ENCODE data around the gene SAA4.
"Not testable (repeated sequence)": the region's sequence is repeated elsewhere in the genome, so short reads cannot be mapped to it uniquely, and the experiment has no call there.

The SAA4 gene, protein sequence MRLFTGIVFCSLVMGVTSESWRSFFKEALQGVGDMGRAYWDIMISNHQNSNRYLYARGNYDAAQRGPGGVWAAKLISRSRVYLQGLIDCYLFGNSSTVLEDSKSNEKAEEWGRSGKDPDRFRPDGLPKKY

DNA sequence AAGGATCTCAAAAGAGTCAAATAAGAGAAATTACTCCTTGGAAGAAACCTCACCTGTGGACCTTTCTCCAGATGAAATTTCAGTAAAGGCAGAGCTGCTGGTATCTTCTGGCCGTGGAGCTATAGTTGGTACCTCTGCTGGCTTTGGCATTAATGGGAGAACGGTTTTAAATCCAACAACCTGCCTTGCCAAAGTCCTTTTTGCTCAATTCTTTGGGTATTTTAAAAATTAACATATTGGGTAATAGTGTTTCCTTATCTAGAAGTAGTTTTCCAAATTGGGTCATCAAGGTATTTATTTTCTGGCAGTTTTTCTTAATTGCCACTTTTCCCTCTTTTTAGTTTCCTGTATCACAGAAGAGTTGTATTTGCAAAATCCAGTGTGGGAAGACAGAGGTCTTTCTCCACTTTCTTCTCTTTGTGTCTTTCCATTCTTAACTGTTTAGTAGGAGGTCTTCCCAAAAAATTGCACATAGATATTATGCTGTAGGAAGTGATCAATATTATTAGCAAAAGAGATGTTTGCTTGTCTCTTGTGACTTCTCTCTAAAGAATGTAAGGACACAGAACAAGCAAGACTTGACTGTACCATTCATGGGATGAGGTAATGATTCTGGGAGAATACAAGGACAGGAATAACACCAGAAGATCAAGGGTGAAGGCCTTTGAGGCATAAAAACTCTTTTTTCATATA, at the start of gene SAA4:
Gene SAA4, minus strand, starts transcription at position 139 of the 693 bp plus-strand sequence. CDS start 876 bp downstream, outside the sequence.
- DNase-seq = no peak

DNA sequence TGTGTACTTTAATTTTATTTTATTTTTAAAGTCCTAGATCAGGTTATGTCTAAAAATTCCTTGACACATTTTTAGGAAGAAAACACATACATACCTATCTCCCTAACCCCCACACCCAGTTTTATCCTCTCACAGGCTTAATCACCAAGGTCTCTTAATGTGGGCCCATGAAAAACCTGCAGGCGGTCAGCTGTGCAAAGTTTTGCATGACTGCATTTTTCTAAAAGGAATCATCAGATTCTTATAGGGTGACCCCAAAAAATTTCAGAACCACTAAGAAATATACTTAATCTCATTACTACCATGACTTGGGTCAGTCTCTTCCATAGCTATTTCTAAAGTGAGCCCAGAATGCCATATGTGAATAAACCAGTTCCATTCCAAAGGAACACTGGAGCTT, 49.2 kb upstream of the SAA4 start:
- no peak for DNase-seq

DNA sequence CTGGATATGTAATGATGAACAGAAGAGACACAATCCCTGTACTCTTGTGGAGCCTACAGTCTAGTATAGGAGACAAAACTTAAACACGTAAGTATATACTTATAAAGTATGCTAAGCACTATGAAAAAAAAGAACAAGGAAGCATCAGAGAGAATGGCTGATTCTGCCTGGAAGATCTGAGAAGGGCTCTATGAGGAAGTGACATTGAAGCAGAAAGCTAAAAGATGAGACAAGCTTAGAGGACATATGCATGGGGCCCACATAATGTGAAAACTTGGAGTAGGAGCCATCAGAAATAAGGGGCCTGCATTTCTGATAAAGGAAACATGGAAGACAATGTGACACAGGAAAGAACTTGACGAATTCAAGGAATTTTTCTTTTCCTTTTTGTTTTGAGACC, 46.0 kb upstream of the SAA4 start:
- no peak for DNase-seq

DNA sequence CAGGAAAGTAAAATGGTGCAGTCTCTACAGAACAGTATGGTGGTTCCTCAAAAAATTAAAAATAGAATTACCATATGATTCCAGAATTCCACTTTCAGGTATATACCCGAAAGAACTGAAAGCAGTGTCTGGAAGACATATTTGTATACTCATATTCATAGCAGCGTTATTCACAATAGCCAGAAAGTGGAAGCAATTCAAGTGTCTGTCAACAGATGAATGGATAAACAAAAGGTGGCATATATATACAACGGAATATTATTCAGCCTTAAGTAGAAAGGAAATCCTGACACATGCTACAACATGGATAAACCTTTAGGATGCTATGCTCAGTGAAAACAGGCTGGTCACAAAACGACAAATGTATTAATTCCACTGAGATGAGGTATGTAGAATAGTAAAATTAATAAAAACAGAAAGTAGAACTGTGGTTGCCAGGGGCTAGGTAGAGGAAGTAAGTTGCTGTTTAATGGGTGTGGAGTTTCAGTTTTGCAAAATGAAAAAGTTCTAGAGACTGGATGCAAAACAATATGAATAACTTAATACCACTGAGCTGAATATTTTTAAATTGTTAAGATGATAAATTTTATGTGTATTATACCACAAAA, 43.9 kb upstream of the SAA4 start:
- DNase-seq = no peak

DNA sequence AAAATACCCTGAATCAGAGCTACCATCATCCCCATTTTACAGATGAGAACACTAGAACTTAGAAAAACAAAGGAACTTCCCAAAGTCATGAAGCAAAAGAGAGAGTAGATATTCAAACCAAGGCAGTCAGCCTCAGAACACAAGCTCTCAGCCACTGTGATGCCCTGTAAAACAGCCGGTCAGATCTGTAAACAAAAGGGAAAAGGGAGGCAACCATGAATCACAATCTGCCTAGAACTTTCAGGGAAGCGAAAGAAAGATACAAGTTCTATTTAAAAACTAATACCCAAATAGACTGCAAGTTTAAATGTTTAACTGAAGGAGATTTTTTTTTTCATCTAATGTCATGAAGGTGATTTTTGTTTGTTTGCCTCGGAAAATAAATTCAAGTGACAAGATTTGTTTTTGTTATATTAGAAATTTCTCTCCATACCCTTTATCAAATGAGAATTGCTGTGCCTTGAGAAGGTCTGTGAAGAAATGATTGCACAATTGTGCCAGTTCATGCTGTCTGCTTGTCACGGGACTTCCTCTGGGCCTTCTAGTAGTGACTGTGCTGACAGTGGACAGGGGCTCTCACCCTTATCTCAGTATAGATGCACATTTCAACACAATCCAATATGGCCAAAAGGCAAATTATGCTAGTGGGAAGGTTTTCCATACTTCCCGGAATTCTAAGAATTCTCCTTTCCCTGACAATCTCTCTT, 41.1 kb upstream of the SAA4 start:
- DNase-seq = no peak

DNA sequence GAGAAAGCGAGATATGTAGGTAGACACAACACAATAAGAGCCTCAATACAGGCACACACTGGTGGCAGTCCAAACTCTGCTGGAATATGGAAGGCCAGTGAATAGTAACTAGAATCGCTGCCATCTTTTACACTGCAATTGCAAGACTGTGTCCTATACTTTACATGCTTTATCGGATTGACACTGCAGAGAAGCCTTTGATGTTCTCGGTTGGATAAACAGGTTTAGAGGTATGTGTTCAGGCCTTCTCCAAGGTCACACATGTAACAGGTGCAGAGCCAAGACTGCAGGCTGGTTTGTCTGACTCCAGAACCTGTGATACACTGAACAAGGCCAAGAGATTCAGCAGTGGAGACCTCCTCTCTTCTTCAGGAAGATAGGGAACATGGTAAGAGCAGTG, 34.6 kb upstream of the SAA4 start:
- no peak for DNase-seq

DNA sequence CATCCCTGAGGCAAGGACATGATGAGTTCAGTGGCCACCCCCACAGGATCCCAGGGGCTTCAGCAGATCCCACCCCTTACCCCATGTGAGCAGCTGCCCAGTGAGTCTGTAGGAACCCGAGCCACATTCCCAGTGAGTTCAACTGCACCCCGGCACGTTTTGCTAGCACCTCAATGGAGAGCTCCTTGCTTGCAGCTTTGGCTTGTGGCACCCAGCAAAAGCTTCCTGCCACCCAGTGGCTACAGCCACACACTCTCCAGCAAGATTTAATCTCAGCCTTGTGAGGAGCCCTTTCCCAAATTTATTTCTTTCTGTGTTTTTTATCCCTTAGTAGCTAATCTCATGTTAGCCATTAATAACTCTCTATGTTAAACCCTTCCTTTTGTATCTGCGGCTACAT, 33.5 kb upstream of the SAA4 start:
- DNase-seq = no peak

DNA sequence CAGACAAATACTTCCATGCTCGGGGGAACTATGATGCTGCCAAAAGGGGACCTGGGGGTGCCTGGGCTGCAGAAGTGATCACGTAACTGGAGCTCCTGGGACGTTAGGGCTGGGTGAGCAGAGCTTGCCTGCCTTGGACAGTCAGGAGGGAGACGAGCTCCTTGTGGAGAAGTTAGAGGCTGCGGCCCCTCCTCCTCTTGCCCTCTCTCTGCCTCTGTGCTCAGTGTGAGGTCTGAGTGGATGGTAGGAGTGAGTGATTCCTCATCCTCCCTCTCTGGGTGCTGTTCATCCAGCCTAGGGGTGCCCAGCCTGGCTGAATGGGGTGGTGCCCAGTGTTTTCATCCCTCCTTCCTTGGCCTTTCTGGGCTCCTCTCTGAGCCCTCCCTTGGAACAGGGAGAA, 32.6 kb upstream of the SAA4 start:
- DNase-seq = not testable (repeated sequence)

DNA sequence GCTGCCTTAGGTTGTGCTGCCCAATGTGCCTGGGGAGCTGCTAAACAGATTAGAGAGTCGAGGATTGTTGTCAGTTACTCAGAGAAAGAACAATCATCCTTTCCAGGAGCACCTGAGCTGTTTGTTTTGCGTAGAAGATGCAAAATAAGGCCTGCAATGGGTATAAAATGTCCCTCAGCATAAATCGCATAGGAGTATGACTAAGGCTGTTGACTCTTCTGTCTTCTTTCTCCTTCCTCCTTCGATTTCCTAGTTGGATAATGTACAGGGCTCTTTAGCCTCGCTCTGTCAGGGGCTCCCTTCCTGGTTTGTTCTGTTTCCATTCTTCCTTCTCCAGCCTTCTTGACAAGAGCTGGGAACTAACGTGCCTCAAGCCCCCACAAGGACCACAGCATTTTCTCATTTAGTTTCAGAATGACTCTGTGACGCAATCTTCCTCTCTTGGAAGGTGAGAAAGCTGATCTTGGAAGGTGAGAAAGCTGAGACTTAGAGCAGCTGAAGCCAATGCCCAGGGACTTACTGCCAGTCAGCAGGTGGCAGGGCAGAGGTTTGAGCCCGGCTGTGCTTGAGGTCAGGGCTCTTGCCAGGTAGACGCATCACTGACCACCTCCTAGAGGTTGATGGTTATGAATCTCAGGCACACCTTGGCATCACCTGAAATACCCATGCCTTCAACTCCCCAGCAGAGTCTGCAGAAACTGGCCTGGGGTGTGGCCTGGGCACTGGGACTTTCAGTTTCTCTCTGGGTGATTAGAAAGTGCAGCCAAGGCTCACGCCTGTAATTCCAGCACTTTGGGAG, 30.9 kb upstream of the SAA4 start:
- DNase-seq = not testable (repeated sequence)

DNA sequence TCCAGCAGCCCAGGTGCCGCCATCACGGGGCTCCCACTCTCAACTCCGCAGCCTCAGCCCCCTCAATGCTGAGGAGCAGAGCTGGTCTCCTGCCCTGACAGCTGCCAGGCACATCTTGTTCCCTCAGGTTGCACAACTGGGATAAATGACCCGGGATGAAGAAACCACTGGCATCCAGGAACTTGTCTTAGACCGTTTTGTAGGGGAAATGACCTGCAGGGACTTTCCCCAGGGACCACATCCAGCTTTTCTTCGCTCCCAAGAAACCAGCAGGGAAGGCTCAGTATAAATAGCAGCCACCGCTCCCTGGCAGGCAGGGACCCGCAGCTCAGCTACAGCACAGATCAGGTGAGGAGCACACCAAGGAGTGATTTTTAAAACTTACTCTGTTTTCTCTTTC, 29.3 kb upstream of the SAA4 start, which contains the start of gene SAA1:
Gene SAA1, plus strand, starts transcription at position 316 of the 400 bp plus-strand sequence. CDS start 624 bp downstream, outside the sequence.
- no peak for DNase-seq

DNA sequence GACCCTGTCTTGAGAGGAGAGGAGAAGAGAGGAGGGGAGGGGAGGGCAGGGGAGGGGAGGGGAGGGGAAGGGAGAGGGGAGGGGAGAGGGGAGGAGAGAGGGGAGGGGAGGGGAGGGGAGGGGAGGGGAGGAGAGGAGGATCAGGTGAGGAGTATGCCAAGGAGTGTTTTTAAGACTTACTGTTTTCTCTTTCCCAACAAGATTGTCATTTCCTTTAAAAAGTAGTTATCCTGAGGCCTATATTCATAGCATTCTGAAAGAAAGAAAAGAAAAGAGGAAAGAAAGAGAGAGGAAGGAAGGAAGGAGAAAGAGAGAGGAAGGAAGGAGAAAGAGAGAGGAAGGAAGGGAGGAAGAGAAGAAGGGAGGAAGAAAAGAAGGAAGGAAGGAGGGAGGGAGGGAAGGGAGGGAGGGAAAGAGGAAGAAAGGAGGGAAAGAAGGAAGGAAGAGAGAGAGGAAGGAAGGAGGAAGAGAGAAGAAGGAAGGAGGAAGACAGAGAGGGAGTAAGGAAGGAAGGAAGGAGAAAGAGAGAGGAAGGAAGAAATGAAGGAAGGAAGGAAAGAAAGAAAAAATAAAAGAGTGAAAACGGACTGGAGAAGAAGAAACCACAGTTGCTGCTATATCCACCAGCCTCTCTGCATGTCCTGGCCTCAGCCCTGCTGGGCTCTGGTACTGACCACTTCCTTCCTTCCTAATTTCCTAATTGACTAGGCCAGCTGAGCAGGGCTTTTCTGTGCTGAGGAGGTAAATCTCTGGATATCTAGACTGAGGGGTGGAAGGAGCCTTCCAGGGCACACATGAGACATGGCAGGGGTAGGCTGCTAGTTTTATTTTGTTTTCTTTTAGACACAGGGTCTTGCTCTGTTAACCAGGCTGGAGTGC, 28.3 kb upstream of the SAA4 start:
- DNase-seq = no peak

DNA sequence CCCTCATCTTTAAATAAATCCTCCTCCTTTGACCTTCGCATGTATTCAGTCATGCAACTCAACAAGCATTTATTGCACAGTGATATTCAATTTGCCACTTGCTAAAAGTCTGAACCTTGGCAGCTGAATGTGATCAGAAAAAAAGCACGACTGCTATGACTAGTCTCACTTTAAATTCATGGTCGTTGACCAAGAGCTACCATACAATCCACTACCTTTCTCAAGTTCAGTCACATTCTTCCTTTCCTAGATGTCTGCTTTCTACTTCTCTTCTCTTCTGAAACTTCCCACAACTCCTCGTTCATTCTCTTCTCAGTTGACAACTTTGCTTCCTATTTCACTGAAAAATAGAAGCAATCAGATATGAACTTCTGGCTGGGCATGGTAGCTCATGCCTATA, 27.4 kb upstream of the SAA4 start:
- no peak for DNase-seq

DNA sequence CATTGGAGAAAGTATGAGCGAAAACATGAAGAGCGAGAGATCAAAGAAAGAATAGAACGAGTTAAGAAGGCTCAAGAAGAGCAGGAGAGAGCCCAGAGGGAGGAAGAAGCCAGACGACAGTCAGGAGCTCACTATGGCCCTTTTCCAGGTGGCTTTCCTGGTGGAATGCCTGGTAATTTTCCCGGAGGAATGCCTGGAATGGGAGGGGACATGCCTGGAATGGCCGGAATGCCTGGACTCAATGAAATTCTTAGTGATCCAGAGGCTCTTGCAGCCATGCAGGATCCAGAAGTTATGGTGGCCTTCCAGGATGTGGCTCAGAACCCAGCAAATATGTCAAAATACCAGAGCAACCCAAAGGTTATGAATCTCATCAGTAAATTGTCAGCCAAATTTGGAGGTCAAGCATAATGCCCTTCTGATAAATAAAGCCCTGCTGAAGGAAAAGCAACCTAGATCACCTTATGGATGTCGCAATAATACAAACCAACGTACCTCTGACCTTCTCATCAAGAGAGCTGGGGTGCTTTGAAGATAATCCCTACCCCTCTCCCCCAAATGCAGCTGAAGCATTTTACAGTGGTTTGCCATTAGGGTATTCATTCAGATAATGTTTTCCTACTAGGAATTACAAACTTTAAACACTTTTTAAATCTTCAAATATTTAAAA, 26.2 kb upstream of the SAA4 start:
- DNase-seq = not testable (repeated sequence)

DNA sequence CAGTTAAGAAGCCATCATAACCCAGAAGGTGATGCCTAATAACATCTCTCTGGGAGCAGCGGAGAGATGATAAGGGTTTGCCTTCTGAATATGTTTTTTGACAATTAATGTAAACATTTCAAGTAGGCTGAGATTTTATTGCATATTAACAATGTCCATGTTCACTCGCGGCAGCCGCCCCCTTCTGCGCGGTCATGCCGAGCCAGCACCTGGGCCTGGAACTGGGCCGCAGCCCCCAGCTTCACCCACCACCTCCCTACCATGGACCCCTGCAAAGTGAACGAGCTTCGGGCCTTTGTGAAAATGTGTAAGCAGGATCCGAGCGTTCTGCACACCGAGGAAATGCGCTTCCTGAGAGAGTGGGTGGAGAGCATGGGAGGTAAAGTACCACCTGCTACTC, 25.1 kb upstream of the SAA4 start:
- no peak for DNase-seq

DNA sequence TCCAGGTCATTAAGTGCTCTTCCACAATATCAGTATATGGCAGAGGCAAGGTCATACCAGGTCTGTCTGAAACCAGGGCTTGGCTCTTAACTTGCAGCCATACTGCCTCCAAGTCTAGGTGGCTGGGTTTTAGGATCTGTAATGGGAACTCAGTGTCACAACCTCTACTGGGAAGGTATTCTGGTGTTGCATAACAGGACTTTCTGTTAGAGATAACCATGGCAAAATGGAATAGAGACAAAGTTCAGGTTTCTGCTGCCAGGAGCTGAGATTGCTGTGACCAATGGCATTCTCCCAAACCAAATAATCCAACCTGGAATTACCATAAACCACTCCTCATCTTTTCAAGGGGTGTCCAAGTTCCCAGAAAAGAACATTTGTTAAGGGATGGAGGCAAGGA, 22.7 kb upstream of the SAA4 start:
- no peak for DNase-seq

DNA sequence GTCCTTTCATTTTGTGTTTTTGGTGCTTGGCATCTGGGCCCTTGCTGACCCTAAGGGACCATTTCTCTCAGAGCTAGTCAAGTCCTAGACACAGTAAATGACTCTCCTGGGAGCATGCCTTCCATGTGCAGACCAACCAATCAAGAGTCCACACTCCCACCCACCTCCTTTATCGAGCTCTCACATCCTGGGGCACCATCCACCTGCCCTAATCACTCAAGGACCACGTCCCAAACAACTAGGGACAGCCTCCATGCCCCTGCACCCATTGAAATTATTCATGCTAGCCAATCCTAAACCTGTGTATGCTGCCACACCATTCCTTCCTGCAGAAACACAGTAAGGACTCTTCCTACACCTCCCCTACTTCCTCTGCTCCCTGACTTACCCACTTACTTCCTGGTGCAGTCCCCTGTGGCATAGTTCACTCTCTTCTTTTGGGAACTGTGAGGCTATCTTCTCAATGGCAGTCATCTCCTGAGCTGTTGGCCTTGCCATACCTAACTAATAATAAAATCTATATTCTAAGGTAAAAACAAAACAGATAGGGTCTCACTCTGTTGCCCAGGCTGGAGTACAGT, 18.3 kb upstream of the SAA4 start:
- no peak for DNase-seq

DNA sequence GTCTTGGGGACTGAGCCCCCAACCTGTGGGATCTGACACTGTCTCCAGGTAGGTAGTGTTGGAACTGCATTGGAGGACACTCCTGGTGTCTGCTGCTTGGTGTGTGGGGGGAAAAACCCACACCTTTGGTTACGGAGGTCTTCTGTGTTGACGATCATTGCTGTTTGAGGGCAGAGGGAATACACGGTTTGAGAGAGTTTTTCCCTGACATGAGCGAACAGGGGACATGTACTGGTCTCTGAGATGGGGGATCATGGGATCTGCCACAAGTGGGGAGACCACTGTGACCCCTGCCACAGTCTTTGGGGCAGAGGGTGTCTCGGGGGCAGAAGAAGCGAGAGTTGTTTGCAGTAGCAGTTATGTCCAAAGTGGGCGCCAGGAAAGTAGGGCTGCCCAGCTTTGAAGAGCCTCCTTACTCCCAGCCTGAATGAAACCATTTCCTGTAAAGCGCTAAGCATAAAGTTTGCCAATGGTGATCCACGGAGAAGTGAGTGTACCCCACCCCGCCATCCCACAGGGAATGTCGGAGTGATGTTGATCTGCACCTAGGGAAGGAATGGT, 17.3 kb upstream of the SAA4 start:
- no peak for DNase-seq

DNA sequence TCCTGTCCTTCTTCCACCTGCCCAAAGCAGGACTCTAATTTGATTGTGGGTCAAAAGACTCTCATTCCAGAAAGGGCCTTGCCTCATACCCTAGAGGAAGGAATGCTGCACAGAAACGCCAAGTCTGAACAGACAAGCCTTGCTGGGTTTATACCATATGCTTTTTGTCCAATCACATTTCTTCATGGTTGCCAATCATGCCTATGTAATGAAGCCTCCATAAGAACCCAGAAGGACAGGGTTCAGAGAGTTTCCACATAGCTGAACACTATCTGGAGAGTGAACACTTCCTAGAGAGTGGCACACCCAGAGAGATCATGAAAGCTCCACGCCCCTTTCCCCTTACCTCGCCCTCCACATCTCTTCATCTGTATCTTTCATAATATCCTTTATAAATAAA, 16.6 kb upstream of the SAA4 start:
- no peak for DNase-seq

DNA sequence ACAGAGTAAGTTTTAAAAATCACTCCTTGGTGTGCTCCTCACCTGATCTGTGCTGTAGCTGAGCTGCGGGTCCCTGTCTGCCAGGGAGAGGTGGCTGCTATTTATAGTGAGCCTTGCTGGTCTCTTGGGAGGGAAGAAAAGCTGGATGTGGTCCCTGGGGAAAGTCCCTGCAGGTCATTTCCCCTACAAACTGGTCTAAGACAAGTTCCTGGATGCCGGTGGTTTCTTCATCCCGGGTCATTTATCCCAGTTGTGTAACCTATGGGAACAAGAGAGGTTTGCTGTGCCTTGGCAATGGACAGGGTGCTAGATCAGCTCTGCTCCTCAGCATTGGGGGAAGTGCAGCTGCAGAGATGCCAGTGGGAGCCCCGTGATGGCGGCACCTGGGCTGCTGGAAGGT, 12.0 kb upstream of the SAA4 start, which contains the start of gene SAA2:
Gene SAA2, minus strand, starts transcription at position 108 of the 400 bp plus-strand sequence. CDS start 657 bp downstream, outside the sequence.
- no peak for DNase-seq

DNA sequence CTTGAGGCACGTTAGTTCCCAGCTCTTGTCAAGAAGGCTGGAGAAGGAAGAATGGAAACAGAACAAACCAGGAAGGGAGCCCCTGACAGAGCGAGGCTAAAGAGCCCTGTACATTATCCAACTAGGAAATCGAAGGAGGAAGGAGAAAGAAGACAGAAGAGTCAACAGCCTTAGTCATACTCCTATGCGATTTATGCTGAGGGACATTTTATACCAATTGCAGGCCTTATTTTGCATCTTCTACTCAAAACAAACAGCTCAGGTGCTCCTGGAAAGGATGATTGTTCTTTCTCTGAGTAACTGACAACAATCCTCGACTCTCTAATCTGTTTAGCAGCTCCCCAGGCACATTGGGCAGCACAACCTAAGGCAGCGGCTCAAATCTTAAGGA, 10.6 kb upstream of the SAA4 start:
- DNase-seq = not testable (repeated sequence)

Measured in left hindlimb (tissue), 1 donor.